HG03342 (cell line): ENCODE results near the gene ATXN7.

Source experiments
- ATAC-seq: cut with Tn5 transposase; IDR thresholded peaks from one replicate; pipeline ENCODE4 v1.9.1; 2021; ENCODE audit warnings: mild to moderate bottlenecking, moderate library complexity; ENCODE audit not compliant: unreplicated experiment

The ATXN7 gene

DNA sequence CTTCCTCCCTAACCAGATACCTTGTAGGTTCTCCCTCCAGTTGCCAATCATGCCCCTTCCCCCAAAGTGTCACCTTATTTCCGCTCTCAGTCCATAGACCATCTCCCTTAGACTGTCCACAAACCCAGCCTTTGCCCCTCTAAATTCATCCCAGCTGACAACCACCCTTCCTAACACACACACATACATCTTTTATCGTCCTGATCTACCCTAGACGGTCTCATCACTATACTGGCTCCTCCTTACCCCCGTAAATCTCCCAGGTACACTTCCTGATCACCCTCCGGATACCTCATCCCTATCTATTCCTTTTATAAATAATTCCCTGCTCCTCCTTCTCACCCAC, 890 bp upstream of the ATXN7 start:
- ATAC-seq, result no peak

DNA sequence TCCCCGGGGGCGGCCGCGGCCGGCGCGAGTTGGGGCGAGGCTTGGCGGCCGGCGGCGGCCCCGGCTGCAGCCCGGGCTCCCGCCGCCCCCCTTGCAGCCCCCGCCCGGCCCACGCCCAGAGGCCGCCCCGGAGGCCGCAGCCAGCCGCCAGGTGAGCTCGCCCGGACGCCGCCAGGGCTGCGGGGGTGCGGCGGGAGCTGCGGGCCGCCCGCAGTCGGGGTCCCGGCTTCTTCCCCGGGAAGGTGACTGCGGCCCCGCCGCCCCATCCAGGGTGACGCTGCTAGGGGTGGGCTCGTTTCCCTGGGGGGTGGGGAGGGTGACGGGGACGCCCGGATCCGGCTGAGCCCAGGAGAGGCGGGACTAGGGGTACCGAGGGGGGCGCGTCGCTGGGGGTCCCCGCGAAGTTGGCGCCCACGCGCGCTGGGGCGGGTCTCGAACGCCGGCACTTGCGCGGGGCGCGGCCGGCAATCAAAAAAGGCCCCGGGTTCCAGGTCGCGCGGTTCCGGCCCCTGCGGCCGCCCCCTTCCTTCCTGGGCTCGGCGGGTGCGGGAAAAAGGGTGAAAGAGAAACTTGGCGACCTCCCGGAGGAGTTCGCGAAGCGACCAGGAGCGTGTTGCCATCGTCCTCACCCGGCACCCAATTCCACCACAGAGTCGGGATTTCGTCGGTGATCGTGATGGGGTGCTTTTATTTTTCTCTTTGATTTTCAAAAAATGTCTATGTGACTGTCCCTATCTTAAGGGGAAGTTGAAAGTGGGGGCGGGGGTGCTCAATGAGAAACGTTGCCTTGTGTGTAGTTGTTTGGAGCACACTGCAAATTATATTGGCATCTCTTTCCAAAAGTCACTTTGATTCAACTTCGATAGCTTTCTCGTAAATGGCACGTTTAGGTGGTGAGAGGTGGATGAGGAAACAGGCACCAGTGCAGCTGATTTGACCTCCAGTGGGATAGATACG, 619 bp downstream of the ATXN7 start:
- peak; percentile 50 for ATAC-seq

DNA sequence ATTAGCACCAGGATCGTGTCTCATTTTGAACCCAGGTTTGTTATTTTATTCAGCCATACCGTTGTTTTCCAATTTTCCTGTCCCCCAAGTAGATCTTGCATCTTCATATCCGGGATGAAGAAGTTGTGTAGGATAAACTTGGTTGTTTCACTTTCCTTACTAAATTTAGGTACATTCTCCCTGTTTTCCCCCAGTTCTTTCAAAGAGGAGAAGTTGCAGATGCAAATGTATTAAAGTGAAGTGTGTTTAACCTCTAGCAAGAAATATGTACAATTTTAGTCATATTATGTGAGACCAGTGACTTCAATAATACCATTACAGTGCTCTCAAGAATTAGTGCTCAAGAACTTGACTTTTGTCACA, 1.3 kb downstream of the ATXN7 start:
- no peak for ATAC-seq

DNA sequence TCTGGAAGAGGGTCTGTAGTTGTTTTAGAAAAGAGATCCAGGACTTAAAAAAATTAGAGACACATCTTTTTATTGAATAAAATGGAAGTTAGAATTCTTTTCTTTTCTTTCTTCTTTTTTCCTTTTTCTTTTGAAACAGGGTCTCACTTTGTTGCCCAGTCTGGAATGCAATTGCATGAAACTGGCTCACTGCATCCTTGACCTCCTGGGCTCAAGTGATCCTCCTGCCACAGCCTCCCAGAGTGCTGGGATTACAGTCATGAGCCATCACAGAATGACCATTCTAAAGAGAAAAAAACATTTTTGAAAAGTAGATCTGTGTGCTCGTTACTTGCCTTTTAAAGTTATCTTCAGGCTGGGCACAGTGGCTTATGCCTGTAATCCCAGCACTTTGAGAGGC, 3.6 kb downstream of the ATXN7 start:
- no peak for ATAC-seq

DNA sequence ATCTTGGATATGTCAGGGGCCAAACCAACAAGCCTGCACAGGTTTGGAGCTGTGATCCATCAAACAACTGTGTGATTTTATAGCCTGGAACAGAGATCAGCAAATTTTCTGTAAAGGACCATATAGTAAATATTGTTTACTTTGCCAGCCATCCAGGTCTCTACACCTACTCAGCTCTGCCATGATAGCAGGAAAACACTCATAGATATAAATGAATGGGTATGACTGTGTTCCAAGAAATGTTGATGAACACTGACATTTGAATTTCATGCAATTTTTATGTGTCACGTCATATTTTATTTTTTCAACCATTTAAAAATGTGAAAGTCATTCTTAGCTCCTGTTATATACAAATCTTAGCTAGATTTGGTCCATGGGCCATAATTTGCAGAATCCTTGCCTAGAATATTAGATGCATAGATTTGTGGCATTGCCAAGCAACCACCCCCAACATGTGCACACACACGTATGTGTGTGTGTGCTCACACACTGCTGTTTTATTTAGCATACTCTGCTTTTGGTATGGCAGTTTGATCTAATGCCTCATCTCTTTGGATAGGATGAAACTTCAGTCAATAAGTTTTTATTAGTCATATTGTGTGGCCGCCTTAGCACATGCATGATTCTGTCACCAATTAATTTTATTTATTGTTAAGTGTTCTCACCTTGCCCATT, 6.4 kb downstream of the ATXN7 start:
- no peak for ATAC-seq

DNA sequence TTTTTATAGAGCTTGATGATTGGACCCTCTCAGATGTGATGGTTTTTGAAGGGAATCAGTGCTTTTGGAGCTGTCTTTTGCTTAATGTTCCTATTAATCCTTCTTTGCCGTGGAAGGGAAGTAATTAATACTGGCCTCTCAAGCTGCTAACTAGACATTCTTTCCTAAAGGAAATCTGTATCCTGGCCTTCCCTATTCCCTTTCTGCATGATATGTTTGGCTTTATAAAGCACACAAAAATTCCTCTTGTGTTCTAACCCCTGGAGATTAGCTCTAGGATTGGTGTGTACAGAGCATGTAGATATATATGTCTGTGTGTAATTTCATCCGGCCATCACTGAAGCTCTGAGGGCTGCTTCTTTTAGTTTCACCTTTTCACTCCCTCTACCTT, 6.9 kb downstream of the ATXN7 start:
- no peak for ATAC-seq

DNA sequence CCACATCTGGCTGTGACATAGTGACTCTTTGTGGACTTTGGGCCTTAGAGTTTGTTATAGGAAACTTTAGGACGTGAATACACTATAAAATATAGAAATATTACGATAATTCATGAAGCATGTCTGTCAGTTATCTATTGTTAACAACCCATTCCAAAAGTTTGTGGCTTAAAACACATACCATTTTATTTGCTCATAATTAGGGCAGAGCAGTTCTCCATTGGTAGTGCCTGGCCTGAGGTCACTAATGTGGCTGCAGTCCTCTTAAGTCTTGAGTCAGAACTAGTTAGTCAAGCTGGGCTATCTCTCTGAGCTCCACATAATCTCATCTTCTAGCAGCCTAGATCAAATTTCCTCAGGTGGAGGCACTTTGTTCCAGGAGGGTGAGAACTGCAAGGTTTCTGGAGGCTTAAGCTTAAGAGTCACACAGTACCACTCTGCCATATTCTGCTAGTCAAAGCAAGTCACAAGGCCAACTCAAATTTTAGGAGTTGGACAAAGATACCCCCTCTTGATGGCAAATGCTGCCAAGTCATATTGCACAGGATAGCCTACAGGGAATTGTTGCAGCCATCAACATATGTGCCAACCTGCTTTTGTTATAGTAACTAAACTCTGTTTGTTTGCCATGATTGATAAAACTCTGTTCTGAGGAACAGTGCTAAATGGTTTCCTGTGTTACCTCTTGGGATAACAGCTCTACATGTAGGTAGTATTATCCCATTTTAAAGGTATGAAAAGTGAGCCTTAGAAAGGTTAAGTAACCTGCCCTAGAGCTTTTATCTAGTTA, 8.7 kb downstream of the ATXN7 start:
- ATAC-seq, result no peak

DNA sequence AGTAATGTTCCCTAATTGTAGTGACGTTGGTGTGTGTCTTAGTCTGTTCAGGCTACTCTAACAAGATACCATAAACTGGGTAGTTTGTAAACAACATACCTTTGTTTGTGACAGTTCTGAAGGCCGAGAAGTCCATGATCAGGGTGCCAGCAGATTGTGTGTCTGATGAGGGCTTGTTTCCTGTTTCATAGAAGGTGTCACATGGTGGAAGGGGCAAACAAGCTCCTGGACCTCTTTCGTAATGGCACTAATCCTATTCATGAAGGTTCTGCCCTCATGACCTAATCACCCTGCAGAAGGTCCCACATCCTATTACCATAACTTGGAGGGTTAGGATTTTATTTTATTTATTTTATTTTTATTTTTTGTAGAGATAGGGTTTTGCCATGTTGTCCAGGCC, 11.1 kb downstream of the ATXN7 start:
- peak; percentile 36 for ATAC-seq

DNA sequence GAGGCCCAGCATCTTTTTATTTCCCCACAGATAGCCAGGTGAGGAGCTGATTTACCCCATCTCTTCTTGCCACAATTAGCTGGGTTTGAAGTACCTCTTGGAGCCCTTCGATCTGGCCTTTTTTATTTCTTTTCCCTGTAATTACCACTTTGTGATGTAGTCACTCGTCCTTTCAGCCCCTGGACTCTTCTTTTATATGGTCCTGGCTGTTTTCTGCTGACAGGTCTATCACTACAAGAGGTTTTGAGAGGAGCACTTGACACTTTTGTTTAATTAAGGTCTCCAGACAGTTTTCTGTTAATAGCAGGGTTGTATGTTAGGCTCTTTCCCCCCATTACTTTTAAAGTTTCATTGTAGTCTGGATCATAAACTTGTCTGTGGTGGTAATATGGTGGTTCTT, 11.8 kb downstream of the ATXN7 start:
- no peak for ATAC-seq

DNA sequence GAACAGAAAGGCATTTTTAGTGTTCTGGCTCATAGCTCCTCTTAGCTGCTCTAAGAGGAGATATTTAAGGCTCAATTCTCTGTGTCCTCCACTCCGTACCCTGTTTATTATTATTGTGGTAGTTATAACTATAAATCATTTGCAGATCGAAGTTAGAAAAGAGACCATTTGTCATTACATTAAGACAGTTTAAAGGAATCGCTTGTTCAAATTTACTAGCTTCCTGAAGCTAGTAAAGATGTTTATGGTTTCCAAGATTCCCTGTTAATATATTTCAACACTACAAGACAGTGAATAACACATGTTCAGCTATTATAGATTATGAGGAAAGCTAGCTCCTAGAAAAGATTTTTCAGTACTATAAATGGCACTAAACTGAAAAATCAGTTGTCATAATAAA, 12.6 kb downstream of the ATXN7 start:
- ATAC-seq, result no peak

DNA sequence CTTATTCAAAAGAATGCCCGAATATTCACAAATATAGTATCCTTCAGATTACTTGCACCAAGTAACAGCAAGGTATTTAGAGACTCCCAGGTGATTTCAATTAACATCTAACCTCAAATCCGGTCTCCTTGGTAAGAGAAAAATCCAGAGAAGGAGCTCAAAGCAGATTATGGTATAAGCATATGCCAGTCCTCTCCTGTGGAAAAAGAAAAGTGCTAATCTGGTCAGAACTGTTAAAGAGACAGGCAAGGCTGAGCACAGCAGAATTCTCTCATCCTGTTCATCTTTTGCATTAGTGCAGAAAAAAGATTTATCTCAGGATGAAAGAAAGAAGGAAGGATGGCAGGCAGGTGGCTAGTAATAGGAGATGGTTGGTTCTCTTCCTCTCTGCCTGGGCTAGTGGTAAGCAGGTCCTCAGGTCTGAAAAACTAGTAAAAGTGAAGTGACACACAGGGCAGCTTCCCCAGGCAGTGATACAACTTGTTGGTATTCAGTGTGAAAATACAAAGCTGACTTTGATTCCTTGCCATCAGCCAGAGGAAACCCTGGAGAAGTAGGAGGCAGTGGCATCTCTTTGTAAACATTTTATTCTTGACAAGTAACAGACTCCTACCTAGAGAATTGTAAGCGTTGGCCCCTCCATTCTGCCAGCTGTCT, 14.2 kb downstream of the ATXN7 start:
- ATAC-seq, result no peak

DNA sequence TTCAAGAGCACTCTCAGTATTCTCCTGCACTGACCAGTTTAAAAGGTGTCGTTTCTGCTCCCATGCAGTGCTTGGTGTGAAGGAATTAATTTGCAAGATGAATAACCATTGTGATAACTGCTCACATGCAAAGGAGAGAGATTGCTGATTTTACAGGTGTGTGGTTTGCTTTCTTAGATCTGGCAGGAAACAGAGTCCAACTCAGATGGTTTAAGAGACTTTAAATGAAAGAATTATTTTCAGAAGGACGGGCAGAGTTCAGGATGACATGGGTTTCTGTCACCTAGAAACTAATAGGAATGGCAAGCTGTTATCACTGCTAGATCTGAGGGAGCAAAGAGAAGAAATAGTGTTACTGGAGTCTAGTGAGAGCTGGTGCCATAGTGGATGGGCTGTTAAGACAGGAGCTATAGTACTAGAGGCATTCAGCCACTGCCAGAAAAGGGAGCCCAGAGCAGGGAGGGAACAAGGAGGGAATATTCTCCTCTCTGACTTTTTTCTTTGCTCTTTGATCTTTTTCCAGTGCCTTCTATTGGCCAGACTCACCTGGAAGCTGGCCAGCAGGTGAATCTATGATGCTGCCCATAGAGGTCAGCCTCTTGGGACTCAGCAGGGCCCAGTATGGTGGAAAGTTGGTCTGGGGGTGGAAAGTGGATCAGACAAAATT, 14.9 kb downstream of the ATXN7 start:
- ATAC-seq, result no peak

DNA sequence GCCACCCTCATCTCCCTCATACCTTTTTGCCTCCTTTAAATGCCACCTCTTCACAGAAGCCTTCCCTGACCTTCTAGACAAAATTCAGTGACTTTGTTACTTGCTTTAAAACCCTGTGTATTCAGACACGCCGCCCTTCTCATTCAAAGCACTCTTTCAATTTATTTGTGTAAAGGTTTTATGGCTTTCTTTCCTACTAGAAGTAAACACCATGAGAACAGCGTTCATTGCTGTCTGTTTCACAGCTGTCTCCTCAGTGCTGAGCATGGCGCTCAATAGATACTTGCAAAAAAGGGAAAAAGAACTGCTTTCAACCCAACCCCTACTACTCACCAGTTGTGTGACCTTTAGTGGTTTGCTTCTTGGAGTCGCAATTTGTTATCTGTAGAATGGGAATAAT, 17.0 kb downstream of the ATXN7 start:
- ATAC-seq, result no peak

DNA sequence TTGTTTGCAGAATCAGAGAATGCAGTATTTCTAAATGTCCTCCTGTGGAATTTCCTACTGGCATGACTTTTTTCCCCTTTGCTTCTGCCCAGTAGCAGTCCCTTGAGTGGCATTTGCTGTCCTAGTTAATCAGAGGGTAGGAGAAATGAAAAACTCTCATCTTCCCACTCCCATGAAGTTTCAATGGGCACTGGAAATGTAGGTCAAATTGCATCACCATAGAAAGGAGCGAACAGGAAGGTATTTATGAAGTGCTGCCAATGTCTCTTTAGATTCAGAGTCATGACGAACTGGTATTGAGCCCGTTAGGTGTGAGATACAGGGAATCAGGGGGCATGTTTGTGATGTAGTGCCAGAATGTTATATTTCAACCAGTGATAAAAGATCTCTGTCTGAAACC, 23.2 kb downstream of the ATXN7 start:
- ATAC-seq, result no peak

DNA sequence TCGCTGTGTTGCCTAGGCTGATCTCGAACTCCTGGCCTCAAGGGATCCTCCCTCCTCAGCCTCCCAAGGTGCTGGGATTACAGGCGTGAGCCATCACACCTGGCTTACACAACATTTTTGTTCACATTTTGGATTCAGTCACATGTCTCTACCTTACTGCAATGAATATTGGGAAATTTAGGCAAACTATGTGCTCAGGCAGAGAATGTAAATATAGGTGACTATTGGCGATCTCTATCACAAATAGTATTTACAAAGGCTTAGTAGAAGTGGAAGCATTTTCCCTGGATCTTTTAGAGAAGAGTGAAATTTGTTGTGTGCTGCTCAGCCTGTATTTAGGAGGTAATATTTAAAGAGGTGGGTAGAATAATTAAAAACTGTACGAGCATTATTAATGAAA, 27.9 kb downstream of the ATXN7 start:
- no peak for ATAC-seq

DNA sequence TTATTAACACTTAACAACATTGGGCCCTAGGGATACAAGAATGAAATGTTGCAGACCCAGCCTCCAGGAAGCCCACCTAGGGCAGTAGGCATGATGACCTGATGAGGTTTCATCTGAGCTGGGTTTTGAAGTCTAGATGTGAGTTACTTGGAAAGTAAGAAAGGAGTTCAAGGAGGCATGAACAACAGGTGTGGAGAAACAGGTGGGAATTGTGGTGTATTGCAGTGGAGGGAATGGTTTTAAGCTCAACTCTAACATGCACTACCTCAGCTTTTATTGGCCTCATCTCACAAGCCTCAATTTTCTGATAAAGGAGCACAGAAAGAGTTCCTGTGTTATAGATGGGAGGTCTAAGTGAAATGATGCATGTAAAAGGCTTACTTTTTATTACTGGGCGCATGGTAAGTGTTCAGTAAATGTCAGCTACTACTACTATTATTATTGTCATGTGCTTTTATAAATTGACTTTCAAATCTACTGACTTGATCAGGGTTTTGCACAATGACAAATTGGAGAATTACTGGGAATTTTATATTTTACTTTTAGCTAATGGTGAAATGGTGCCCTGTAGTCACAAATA, 29.2 kb downstream of the ATXN7 start:
- no peak for ATAC-seq

DNA sequence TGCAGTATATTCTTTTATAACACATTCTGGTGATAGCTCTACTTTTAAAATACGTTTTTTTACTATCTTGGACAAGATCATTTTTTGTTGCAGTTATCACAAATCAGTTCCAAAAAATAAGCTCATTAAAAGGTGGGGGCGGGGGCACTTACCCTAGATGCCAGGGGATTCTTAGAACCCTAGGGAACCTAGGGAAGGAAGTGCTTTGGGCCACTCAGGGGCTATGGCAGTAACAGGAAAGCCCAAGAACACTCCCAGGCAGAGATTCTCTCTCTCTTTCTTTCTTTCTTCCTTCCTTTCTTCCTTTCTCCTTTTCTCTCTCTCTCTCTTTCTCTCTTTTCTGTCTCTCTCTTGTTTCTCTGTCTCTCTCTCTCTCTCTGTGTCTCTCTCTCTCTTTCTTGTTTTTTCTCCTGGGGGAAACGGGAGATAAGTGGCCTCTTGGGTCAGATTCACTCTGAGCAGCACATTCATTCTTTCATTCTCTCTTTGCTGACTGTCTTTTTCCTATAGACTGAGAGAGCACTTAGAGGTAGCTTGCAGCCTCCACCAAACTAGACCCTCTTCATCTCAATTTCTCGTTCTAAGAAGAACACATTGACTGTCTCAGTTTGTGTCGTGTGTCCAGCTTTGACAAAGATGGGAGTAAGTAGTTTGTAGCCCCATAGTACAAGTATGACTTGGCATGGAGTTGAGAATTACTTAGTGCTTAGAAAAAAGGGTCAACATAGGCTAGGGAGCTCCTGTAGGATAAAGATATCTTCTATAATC, 31.9 kb downstream of the ATXN7 start:
- ATAC-seq, result no peak

DNA sequence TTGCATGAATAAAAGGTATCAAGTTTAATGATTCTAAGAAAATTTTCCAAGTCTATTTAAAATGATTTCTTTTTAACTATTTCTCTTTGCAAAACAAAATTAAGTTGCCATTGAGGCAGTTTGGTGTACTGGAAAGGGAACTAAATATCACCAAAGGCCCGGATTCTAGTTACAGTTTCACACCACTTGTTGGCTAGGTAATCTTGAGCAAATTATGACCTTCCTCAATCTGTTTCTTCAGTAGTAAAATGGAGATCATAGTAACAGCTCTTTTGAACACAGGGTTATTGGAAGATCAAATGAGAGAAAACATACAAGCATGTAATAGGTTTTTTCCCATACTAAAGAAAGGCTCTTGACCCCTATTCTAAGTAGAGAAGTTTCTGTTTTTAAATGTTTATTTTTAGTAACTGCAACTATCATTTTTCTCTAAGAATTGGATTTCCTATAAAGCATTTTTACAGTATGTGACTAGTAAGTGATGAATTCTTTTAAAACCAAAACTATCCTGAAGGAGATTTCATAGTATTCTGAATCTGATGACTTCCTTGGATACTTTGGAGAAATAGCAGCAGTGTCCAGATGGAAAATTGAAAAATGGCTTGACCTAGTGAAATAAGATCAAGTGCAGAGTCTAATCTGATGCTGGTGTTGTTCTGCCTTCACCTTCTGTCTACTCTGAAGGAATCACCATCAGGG, 32.8 kb downstream of the ATXN7 start:
- peak; percentile 62 for ATAC-seq

DNA sequence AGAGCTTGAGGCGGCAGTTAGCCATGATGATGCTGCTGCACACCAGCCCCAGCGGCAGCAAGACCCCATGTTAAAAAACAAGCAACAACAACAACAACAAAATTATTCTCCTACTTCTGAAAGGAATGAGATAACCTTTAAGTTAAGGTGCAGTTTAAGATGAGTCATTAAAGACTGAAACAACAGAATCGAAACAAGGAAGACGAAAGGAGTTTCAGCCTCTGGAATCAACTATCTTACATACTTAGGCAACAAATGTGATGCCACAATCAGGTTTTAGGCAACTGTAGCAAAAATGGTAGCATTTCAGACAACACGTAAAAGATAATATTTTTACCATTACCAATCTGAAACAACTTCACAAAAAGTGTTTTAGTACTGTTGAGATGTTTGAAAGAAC, 36.3 kb downstream of the ATXN7 start:
- ATAC-seq, result no peak
